ENCODE data around the gene CEP295NL. TPM values are rescaled to one million over a fixed set of nuclear protein-coding genes. Genes with fewer than 3 reads are reported as not detected.

Gene CEP295NL
- total and polyA plus RNA-seq, 2 of the 13 experiments (the other 11 are each of a cell fraction or from before 2014, with no cell fraction given) = not detected

DNA sequence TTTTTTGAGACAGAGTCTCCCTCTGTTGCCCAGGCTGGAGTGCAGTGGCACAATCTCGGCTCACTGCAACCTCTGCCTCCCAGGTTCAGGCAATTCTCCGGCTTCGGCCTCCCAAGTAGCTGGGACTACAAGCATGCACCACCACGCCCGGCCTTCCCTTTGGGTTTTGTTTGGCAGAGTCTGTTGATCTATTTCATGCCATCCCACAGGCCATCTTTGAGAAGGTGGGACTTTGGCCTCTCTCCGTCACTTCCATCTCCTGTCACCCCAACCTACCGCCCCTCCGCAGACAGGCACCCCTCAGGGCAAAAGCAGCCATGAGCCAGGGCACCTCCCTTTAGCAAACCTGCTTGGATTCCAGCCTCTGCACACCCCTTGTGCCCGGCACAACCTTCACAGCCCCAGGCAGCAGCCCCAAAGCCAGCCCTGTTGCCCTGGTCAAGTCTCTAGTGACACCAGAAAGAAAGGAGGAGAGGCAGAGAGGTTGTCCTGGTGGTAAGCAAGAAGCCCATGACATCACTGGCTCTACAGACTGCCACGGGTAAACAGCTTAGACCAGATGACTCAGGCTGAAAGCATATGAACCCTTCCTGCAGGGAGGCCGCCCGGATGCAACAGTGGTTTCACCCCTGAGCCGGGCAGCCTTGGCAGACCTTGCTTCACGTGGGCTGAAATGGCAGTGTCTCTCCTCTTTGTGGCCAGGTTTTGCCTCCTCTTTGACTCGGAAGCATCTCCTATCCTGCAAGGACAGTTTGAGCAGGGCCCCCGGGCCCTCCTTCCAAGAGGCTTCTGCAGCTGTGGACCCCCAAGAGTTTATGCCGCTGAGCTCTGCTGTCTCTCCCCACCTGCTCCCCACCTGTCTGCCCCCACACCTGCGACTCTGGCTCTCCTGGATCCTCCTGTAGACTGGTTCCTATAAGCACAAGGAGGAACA, 30.3 kb upstream of the CEP295NL start (continued):
- TF ChIP-seq, protein P1, sequence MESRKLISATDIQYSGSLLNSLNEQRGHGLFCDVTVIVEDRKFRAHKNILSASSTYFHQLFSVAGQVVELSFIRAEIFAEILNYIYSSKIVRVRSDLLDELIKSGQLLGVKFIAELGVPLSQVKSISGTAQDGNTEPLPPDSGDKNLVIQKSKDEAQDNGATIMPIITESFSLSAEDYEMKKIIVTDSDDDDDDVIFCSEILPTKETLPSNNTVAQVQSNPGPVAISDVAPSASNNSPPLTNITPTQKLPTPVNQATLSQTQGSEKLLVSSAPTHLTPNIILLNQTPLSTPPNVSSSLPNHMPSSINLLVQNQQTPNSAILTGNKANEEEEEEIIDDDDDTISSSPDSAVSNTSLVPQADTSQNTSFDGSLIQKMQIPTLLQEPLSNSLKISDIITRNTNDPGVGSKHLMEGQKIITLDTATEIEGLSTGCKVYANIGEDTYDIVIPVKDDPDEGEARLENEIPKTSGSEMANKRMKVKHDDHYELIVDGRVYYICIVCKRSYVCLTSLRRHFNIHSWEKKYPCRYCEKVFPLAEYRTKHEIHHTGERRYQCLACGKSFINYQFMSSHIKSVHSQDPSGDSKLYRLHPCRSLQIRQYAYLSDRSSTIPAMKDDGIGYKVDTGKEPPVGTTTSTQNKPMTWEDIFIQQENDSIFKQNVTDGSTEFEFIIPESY (CRISPR knock-in tag; IDR thresholded peaks at IDR 0.05) = 0 out of 2 replicates have a peak, but pooled peaks have one; percentile 18
- TF ChIP-seq RELA (CRISPR knock-in tag; IDR thresholded peaks at IDR 0.05) (no peak), IKZF1 (IDR thresholded peaks at IDR 0.05) (no peak), DR1 (CRISPR knock-in tag; IDR thresholded peaks at IDR 0.05) (no peak), ZC3H13 (CRISPR knock-in tag; IDR thresholded peaks at IDR 0.05) (no peak), CENPX (CRISPR knock-in tag; IDR thresholded peaks at IDR 0.05) (no peak), PPARG (CRISPR knock-in tag; conservative IDR thresholded peaks at IDR 0.05) (no peak), NR3C1 (CRISPR knock-in tag; IDR thresholded peaks at IDR 0.05) (no peak), POLR2AphosphoS2 (IDR thresholded peaks at IDR 0.05; ENCODE audit: low read depth, low read length) (no peak), ZNF44 (CRISPR knock-in tag; IDR thresholded peaks at IDR 0.05) (no peak), ONECUT2 (CRISPR knock-in tag; IDR thresholded peaks at IDR 0.05) (no peak), ZFY (CRISPR knock-in tag; IDR thresholded peaks at IDR 0.05) (peak; percentile 13; the same call in 1 of the 2 replicates), ZFP36L2 (CRISPR knock-in tag; IDR thresholded peaks at IDR 0.05) (no peak), ZNF274 (CRISPR knock-in tag; IDR thresholded peaks at IDR 0.05) (peak; percentile 84)
- TF ChIP-seq, protein P2, sequence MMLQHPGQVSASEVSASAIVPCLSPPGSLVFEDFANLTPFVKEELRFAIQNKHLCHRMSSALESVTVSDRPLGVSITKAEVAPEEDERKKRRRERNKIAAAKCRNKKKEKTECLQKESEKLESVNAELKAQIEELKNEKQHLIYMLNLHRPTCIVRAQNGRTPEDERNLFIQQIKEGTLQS (CRISPR knock-in tag; IDR thresholded peaks at IDR 0.05) = peak; percentile 83; the same call in 1 of the 2 replicates
- TF ChIP-seq, protein P3, sequence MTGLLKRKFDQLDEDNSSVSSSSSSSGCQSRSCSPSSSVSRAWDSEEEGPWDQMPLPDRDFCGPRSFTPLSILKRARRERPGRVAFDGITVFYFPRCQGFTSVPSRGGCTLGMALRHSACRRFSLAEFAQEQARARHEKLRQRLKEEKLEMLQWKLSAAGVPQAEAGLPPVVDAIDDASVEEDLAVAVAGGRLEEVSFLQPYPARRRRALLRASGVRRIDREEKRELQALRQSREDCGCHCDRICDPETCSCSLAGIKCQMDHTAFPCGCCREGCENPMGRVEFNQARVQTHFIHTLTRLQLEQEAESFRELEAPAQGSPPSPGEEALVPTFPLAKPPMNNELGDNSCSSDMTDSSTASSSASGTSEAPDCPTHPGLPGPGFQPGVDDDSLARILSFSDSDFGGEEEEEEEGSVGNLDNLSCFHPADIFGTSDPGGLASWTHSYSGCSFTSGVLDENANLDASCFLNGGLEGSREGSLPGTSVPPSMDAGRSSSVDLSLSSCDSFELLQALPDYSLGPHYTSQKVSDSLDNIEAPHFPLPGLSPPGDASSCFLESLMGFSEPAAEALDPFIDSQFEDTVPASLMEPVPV (CRISPR knock-in tag; IDR thresholded peaks at IDR 0.05) = no peak; the same call in 1 of the 2 replicates
- TF ChIP-seq, protein P4, sequence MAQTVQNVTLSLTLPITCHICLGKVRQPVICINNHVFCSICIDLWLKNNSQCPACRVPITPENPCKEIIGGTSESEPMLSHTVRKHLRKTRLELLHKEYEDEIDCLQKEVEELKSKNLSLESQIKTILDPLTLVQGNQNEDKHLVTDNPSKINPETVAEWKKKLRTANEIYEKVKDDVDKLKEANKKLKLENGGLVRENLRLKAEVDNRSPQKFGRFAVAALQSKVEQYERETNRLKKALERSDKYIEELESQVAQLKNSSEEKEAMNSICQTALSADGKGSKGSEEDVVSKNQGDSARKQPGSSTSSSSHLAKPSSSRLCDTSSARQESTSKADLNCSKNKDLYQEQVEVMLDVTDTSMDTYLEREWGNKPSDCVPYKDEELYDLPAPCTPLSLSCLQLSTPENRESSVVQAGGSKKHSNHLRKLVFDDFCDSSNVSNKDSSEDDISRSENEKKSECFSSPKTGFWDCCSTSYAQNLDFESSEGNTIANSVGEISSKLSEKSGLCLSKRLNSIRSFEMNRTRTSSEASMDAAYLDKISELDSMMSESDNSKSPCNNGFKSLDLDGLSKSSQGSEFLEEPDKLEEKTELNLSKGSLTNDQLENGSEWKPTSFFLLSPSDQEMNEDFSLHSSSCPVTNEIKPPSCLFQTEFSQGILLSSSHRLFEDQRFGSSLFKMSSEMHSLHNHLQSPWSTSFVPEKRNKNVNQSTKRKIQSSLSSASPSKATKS (CRISPR knock-in tag; IDR thresholded peaks at IDR 0.05) = no peak
- TF ChIP-seq, protein P5, sequence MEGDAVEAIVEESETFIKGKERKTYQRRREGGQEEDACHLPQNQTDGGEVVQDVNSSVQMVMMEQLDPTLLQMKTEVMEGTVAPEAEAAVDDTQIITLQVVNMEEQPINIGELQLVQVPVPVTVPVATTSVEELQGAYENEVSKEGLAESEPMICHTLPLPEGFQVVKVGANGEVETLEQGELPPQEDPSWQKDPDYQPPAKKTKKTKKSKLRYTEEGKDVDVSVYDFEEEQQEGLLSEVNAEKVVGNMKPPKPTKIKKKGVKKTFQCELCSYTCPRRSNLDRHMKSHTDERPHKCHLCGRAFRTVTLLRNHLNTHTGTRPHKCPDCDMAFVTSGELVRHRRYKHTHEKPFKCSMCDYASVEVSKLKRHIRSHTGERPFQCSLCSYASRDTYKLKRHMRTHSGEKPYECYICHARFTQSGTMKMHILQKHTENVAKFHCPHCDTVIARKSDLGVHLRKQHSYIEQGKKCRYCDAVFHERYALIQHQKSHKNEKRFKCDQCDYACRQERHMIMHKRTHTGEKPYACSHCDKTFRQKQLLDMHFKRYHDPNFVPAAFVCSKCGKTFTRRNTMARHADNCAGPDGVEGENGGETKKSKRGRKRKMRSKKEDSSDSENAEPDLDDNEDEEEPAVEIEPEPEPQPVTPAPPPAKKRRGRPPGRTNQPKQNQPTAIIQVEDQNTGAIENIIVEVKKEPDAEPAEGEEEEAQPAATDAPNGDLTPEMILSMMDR (CRISPR knock-in tag; IDR thresholded peaks at IDR 0.05) = no peak

Data from HepG2 (cell line).